Stimulated activated CD8-positive, alpha-beta memory T cell treated with anti-CD3 and anti-CD28 coated beads, Interleukin-7, amount 100 ng/mL, for 48 hours (primary cell): ENCODE results near the gene DDX6.

Experiments
- DNase-seq, 2 donors: peaks; one replicate each; pipeline ENCODE4 v3.0.0-alpha.2; 2020; ENCODE audit warnings: low read depth in 1 of 2; ENCODE audit errors: extremely low read depth in 1 of 2

The DDX6 gene

GRCh38 chr11:118705791-118706545 is 85.0 kb downstream of the DDX6 start:
- DNase-seq: no peak

GRCh38 chr11:118705111-118705741 is 85.7 kb downstream of the DDX6 start:
- no peak for DNase-seq

- DNase-seq: no peak
Observed at GRCh38 chr11:118703563-118704106, 87.3 kb downstream of the DDX6 start.

GRCh38 chr11:118699506-118700220 is 91.3 kb downstream of the DDX6 start:
- DNase-seq: no peak
